ENCODE measurements around the gene SORCS1.

SORCS1 gene

DNA sequence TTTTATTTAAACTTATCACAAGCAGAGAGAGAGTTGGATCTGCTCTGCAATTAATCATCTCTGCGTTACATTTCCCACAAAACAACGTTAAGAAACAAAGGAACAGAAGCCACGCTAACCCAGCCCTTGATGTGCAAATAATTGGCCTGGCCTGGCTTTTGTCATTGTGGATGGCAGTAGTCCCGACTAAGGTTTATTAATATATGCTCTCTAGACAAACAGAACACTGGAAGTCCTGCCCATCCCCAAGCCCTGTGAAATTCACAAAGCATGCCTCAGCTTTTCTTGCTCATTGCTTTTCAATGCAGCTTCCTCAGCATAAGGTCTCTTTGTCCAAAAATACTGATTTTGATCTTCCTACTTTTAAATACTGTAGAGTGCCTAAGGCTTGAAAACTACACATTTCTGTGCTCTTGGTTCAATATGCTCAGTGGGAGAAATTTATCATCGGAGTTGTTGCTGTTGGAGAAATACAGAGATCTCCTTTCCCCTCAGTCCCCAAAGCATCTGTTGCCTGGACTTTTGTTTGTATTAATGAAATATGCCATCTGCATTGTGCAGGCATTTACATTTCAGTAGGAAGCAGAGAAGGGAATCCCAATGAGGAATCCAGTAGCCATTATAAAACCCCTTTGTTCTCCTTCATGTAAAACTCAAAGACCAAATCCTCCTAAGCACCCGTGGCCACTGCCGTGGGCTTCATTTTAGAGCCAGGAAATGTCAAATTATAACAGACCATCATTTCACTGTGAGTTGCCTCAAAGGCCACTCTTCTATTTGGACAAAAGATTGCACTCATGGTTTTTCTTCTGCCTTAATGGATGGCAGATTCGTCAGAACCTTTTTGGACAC lies 61.1 kb downstream of the SORCS1 start:
- DNase-seq, result no peak

DNA sequence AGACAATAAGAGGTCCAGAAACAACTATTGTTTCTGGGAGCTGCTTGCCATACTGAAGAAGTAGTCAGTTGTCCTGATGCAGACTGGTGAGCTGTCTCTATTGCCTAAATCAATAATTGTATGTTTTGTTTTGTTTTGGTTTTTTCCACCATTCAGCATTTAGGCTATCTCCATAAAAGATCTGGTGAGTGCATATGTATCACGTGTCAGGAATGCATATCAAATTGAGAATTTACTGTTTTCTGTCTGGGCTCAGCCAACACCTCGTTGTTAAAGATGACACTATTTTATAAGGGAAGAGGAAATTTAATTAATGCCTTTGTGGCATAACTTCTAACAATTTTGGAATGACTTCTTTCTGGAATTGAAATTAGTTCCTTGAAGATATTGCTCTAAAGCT lies 66.2 kb downstream of the SORCS1 start:
- DNase-seq, result no peak

DNA sequence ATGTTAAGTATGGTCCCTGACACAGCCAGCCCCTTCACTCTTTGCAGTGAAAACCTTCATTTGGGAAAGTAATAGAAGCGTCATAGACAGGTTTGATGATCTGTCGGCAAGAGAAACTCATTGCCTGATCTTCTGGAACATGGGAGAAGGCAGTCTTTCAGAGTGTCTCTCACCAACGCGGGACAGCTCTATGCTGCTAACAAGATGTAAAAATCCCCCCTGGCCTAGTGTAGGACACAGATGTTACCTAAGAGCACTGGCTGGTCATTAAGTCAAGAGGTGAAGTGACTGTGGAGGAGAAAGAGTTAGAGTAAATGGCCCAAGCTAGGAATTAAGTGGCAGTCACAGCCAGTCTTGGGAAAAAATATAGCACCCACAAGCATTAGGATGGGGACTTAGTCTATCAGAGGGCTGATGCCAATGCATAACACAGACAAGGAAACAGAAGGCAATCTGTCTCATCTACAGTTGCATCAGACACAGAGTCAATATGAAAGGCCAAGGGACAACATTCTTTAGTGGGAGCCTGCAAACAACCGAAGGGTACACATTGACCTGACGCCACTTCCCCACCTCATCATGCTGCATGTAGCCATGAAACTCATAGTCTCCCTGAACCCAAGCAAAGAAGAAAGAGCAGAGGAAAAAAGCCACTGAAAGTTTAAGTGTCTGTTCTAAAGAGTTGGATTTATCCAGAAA lies 69.5 kb downstream of the SORCS1 start:
- no peak for DNase-seq

DNA sequence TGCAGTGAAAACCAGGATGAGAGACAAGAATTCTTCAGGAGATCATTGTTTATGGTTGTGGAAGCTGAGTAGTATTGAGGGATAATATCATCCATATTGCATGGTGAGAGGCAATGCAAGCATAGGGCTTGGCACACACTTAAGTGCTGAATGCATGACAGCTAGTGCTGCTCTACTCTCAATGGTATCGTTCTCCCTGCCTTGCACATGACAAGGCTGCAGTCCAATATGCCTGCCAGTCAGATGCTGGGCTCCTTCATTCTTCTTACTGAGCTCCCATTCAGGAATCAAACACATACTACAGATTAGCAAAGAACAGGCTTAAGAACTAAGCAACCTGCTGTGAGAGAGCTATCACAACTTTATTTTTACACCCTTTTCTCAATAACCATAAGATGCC lies 72.2 kb downstream of the SORCS1 start:
- no peak for DNase-seq

- no peak for DNase-seq
Measured at GRCh38 chr10:107091126-107091525, 73.4 kb downstream of the SORCS1 start.

- no peak for DNase-seq
Measured at GRCh38 chr10:107085665-107086525, 78.6 kb downstream of the SORCS1 start.

DNA sequence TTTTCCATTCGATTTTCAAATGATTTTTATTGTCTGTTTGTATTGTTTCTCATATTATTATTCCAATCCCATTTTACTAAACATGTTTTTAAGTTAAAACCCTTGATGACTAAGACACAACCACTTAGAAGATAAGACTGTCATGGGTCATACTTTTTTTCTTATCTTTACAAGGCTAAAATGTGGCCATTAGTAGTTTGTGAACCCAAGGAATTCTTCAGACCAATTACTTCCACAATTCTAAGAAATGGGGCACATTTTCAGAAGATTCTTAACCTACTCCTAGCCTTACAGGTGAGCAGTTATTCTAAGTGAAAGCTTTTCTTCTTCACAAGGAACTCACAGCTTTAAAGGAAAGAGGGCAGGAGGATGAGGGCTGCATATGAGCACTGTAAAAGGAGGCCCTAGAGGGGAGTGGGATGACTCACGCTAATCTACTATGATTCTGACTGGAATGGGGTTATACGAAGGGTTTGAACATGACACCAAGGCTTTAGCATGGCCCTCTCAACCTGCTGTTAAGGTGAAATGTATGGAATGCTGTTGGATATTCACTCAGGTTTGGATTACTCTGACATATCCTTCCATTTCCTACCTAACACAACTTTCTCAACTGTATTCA lies 81.0 kb downstream of the SORCS1 start:
- no peak for DNase-seq

DNA sequence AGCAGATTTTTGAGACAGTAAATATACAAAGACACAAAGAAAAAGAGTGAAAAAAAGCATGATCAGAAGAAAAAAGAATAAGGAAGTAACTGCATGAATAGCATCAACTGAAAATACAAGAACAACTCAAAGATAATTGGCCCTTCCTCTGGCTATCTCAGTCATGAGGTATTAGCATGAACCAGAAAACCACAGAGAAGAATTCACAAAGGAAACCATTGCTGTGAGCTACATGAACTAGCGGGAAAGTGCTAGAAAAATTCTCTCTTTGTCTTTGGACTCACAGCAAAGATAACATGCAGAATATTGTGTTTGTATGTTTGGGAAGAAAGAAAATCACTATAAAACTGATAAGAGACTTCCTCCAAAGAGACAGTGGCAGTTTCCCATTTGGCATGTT lies 82.9 kb downstream of the SORCS1 start:
- no peak for DNase-seq

GRCh38 chr10:107075117-107075516 lies 89.4 kb downstream of the SORCS1 start:
- DNase-seq, result no peak

- no peak for DNase-seq
Measured at GRCh38 chr10:107072786-107073185, 91.7 kb downstream of the SORCS1 start.

- no peak for DNase-seq
Measured at GRCh38 chr10:107072028-107072427, 92.5 kb downstream of the SORCS1 start.

GRCh38 chr10:107071301-107071700 lies 93.2 kb downstream of the SORCS1 start:
- no peak for DNase-seq

- no peak for DNase-seq
Measured at GRCh38 chr10:107067843-107068242, 96.7 kb downstream of the SORCS1 start.

GRCh38 chr10:107064075-107064474 lies 100.4 kb downstream of the SORCS1 start:
- no peak for DNase-seq

- no peak for DNase-seq
Measured at GRCh38 chr10:107059872-107060271, 104.6 kb downstream of the SORCS1 start.

- DNase-seq, result no peak
Measured at GRCh38 chr10:107059068-107059804, 105.3 kb downstream of the SORCS1 start.

GRCh38 chr10:107058331-107058730 lies 106.2 kb downstream of the SORCS1 start:
- DNase-seq, result no peak

- DNase-seq, result no peak
Measured at GRCh38 chr10:107056182-107056581, 108.3 kb downstream of the SORCS1 start.

- no peak for DNase-seq
Measured at GRCh38 chr10:107054469-107055156, 109.9 kb downstream of the SORCS1 start.

DNA sequence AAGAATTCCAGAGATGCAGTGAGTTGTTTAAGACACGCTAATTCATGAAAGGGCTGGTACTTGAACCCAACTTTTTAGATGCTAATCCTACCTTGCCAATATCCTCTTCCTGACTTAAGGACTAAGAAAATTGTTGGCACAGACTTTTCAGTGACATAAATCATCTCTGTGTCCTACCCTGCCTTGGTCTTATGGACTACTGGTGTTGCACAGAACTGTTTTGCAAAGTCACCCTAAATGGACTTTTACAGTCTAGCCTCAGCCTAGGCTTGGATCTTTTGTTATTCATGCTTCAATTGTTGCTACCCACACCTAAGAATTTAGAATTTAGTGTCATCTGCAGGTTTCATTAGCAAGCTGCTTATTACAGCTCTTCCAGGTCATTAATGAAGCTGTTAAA lies 112.7 kb downstream of the SORCS1 start:
- no peak for DNase-seq

- no peak for DNase-seq
Measured at GRCh38 chr10:107043461-107043860, 121.0 kb downstream of the SORCS1 start.

Data from activated CD4-positive, alpha-beta T cell treated with anti-CD3 and anti-CD28 coated beads, Interleukin-10, Interleukin-2, amounts not matched to agents 100 ng/mL and 50 ng/mL, durations not matched to agents 16 hours and 8 hours (primary cell).